SK-N-SH (cell line): Measurements from ENCODE around the gene PMF1. TPM values are rescaled to one million over a fixed set of nuclear protein-coding genes. Genes with fewer than 3 reads are reported as not detected.

Experiments
- CTCF ChIA-PET: fragments of 300-600, 350-600 bp; formaldehyde crosslinking; extraction: SDS; loops from one replicate; lab custom pipeline; 2021; lab: Yijun Ruan, JAX
- POLR2A ChIA-PET: fragments of 350-600 bp; sonication (Branson Sonifier 250); formaldehyde crosslinking; extraction: SDS; loops from one replicate; lab custom pipeline; 2020; ENCODE audit warnings: antibody characterized with exemption, inconsistent platforms; lab: Yijun Ruan, JAX
- DNase-seq: peaks from one replicate; pipeline ENCODE4 v3.0.0; 2012
- H2AFZ ChIP-seq: fragments of 200-600 bp; sonication (generic); 2 replicates; pipeline ENCODE4 v1.8.1; 2016; ENCODE audit warnings: antibody characterized with exemption, mild to moderate bottlenecking, low read depth
- H3F3A ChIP-seq: fragments of 200-600 bp; sonication (generic); replicated peaks from 2 replicates; pipeline ENCODE3; 2016; ENCODE audit warnings: antibody characterized with exemption, mild to moderate bottlenecking; ENCODE audit not compliant: insufficient read depth
- H3K27ac ChIP-seq, 2 experiments: fragments of 200-500 bp in 1 of 2; fragments of 200-600 bp in 1 of 2; sonication (Bioruptor generic) in 1 of 2; sonication (generic), shearing (Covaris generic) in 1 of 2; 2 replicates each; pipeline versions ENCODE4 v1.5.1 to v1.6.1; 2014 to 2016; ENCODE audit warnings: low read depth in 2 of 2, inconsistent platforms in 1 of 2, low read length in 1 of 2, mild to moderate bottlenecking in 1 of 2, mixed read lengths in 1 of 2
- H3K27me3 ChIP-seq: fragments of 200-600 bp; sonication (generic), shearing (Covaris generic); 2 replicates; pipeline ENCODE4 v1.6.1; 2016; ENCODE audit warnings: mixed run types; ENCODE audit not compliant: insufficient read depth
- H3K36me3 ChIP-seq, 2 experiments: fragments of 200-500 bp in 1 of 2; fragments of 200-600 bp in 1 of 2; sonication (Bioruptor generic) in 1 of 2; sonication (generic) in 1 of 2; replicated peaks in 1 of 2; 2 replicates each; pipeline versions ENCODE3 to v1.5.1; 2014 to 2016; ENCODE audit warnings: low read length in 1 of 2, mild to moderate bottlenecking in 1 of 2; ENCODE audit not compliant: insufficient read depth in 2 of 2, control insufficient read depth in 1 of 2
- H3K4me1 ChIP-seq, 2 experiments: fragments of 200-500 bp in 1 of 2; fragments of 200-600 bp in 1 of 2; sonication (Bioruptor generic) in 1 of 2; sonication (generic), shearing (Covaris generic) in 1 of 2; 2 replicates each; pipeline versions ENCODE4 v1.5.1 to v1.6.1; 2014 to 2016; ENCODE audit warnings: low read depth in 1 of 2, low read length in 1 of 2, mixed run types in 1 of 2; ENCODE audit not compliant: insufficient read depth in 2 of 2, control insufficient read depth in 1 of 2
- H3K4me2 ChIP-seq: fragments of 200-600 bp; sonication (generic), shearing (Covaris generic); 2 replicates; pipeline ENCODE4 v1.6.1; 2017; ENCODE audit warnings: mixed run types
- H3K4me3 ChIP-seq, 2 experiments: fragments of 200-500 bp in 1 of 2; fragments of 200-600 bp in 1 of 2; sonication (Bioruptor generic) in 1 of 2; sonication (generic), shearing (Covaris generic) in 1 of 2; 2 replicates each; pipeline versions ENCODE4 v1.5.1 to v1.8.1; 2014 to 2016; ENCODE audit warnings: low read depth in 2 of 2, inconsistent platforms in 1 of 2, low read length in 1 of 2, mild to moderate bottlenecking in 1 of 2, mixed read lengths in 1 of 2, moderate library complexity in 1 of 2
- H3K79me2 ChIP-seq: fragments of 200-600 bp; sonication (generic); 2 replicates; pipeline ENCODE4 v1.8.1; 2017; ENCODE audit warnings: mild to moderate bottlenecking; ENCODE audit not compliant: insufficient read depth
- H3K9ac ChIP-seq: fragments of 200-600 bp; sonication (generic); 2 replicates; pipeline ENCODE4 v1.6.1; 2017; ENCODE audit warnings: mixed run types
- H3K9me2 ChIP-seq: fragments of 200-600 bp; sonication (generic); 2 replicates; pipeline ENCODE4 v1.6.1; 2017; ENCODE audit warnings: mixed run types
- H3K9me3 ChIP-seq: fragments of 200-600 bp; sonication (generic); 2 replicates; pipeline ENCODE4 v1.6.1; 2017; ENCODE audit warnings: mixed run types, mild to moderate bottlenecking, moderate library complexity
- H4K20me1 ChIP-seq: fragments of 200-600 bp; sonication (generic); 2 replicates; pipeline ENCODE4 v1.6.1; 2017; ENCODE audit warnings: mild to moderate bottlenecking, mixed run types; ENCODE audit not compliant: insufficient read depth
- CHD2 ChIP-seq: fragments of 150-350 bp; IDR thresholded peaks from 2 replicates; pipeline ENCODE4 v1.6.1; 2018; ENCODE audit warnings: low read length; ENCODE audit not compliant: partially characterized antibody
- CTCF ChIP-seq: fragments of 200-600 bp; sonication (generic); IDR thresholded peaks from 2 replicates; pipeline ENCODE4 v1.6.1; 2017; ENCODE audit warnings: antibody characterized with exemption, mild to moderate bottlenecking, moderate library complexity
- ELF1 ChIP-seq: IDR thresholded peaks from 2 replicates; pipeline ENCODE4 v1.4.0; 2012
- EZH2phosphoT487 ChIP-seq: fragments of 200-600 bp; sonication (generic); IDR thresholded peaks from 2 replicates; pipeline ENCODE4 v1.6.1; 2017; ENCODE audit warnings: low read depth, mixed run types, mild to moderate bottlenecking, antibody characterized with exemption, moderate library complexity, borderline replicate concordance
- FOSL2 ChIP-seq: IDR thresholded peaks from 2 replicates; pipeline ENCODE4 v1.4.0; 2012; ENCODE audit warnings: low read depth, mild to moderate bottlenecking, moderate library complexity, borderline replicate concordance
- FOXJ3 ChIP-seq: sonication (generic); formaldehyde crosslinking; IDR thresholded peaks from 2 replicates; pipeline ENCODE4 v1.5.1; 2020; ENCODE audit warnings: mild to moderate bottlenecking, missing genetic modification reagents
- FOXM1 ChIP-seq: IDR thresholded peaks from 2 replicates; pipeline ENCODE4 v1.4.0; 2012; ENCODE audit warnings: low read depth, mild to moderate bottlenecking
- GABPA ChIP-seq: IDR thresholded peaks from 2 replicates; pipeline ENCODE4 v1.4.0; 2012; ENCODE audit warnings: low read depth, mild to moderate bottlenecking
- MAX ChIP-seq: IDR thresholded peaks from 2 replicates; pipeline ENCODE4 v1.4.0; 2012; ENCODE audit warnings: low read depth
- MEF2A ChIP-seq: IDR thresholded peaks from 2 replicates; pipeline ENCODE4 v1.4.0; 2012; ENCODE audit warnings: low read depth, borderline replicate concordance
- MXI1 ChIP-seq: IDR thresholded peaks from 2 replicates; pipeline ENCODE4 v1.6.1; 2012; ENCODE audit warnings: mild to moderate bottlenecking, low read depth, low read length, improper control_type of control experiment
- NRF1 ChIP-seq: IDR thresholded peaks from 2 replicates; pipeline ENCODE4 v1.6.1; 2012; ENCODE audit warnings: low read depth, mild to moderate bottlenecking, low read length
- PBX3 ChIP-seq: IDR thresholded peaks from 2 replicates; pipeline ENCODE4; 2012
- RAD21 ChIP-seq: IDR thresholded peaks from 2 replicates; pipeline ENCODE4 v1.6.1; 2012; ENCODE audit warnings: mild to moderate bottlenecking, low read length
- REST ChIP-seq: IDR thresholded peaks from 2 replicates; pipeline ENCODE4 v1.6.1; 2012; ENCODE audit warnings: mild to moderate bottlenecking, low read depth, low read length, moderate library complexity
- RFX5 ChIP-seq: IDR thresholded peaks from 2 replicates; pipeline ENCODE4 v1.6.1; 2012; ENCODE audit warnings: mild to moderate bottlenecking, improper control_type of control experiment, low read length
- SIN3A ChIP-seq: IDR thresholded peaks from 2 replicates; pipeline ENCODE4 v1.6.1; 2012; ENCODE audit warnings: low read depth, mild to moderate bottlenecking, low read length, moderate library complexity, borderline replicate concordance
- SMC3 ChIP-seq: IDR thresholded peaks from 2 replicates; pipeline ENCODE4 v1.6.1; 2012; ENCODE audit warnings: low read depth, low read length, improper control_type of control experiment
- TCF12 ChIP-seq: IDR thresholded peaks from 2 replicates; pipeline ENCODE4 v1.4.0; 2012
- USF2 ChIP-seq: fragments of 150-350 bp; IDR thresholded peaks from 2 replicates; pipeline ENCODE4 v1.6.1; 2017; ENCODE audit warnings: antibody characterized with exemption, low read length, low read depth, borderline replicate concordance
- YY1 ChIP-seq: IDR thresholded peaks from 2 replicates; pipeline ENCODE4 v1.4.0; 2012; ENCODE audit warnings: low read depth, mild to moderate bottlenecking
- ZBTB33 ChIP-seq: IDR thresholded peaks from 2 replicates; pipeline ENCODE4 v1.4.0; 2012; ENCODE audit warnings: low read depth, borderline replicate concordance
- WGBS: methylation state at CpG from one replicate; pipeline ENCODE4 v1.1.6; 2017; ENCODE audit warnings: low lambda C conversion rate; 5-methylcytosine and 5-hydroxymethylcytosine counted together
- polyA plus RNA-seq, 3 experiments: library from polyadenylated mRNA; depleted of rRNA; stranded (reverse); fragments of >200 nt; gene quantifications; 2 replicates each; pipeline ENCODE4 v1.2.3, GENCODE V29; 2012

Gene PMF1
- polyA plus RNA-seq, 1 of the 3 experiments (the other 2 are of a cell fraction), result 89.5 TPM

- H3K27ac ChIP-seq, result peak within 1 kb of the TSS; percentile 67 to 92
- CTCF ChIA-PET, result interaction anchor here (0.9 to 1.5 kb wide), 7 partner anchors 18 to 126 kb away, joined by 3 to 5 read pairs (median 4); partner anchors contain the start of gene PMF1
- POLR2A ChIA-PET, result interaction anchor here (0.6 to 1.5 kb wide), 6 partner anchors 10 to 102 kb away, joined by 3 to 16 read pairs (median 4); partner anchors contain the start of genes GLMP and PMF1
- H3K36me3 ChIP-seq, result peaks cover 9 to 18% of the 10 kb centered on the region in 2 experiments
- H3K27me3 ChIP-seq, result no peaks in the 10 kb centered on the region
- peak within 1 kb of the TSS; percentile 69 to 78 for H3K4me3 ChIP-seq
- peaks cover 47% of the 10 kb centered on the region for H3K79me2 ChIP-seq
- WGBS, result 4% methylated on average over 44 of the region's 59 CpGs
- H3F3A ChIP-seq, result no peaks in the 10 kb centered on the region
- H3K9me2 ChIP-seq, result no peaks in the 10 kb centered on the region
- peaks cover 7 to 16% of the 10 kb centered on the region in 2 experiments; a peak in 2 of 4 replicates for H3K4me1 ChIP-seq
- peak within 1 kb of the TSS; percentile 92 for H3K4me2 ChIP-seq
- no peaks in the 10 kb centered on the region for H3K9me3 ChIP-seq
- peak; percentile 92 for DNase-seq
- H3K9ac ChIP-seq, result peak within 1 kb of the TSS; percentile 81
- 0 out of 2 replicates have a peak, but pooled peaks cover 1% of the 10 kb centered on the region for H4K20me1 ChIP-seq
- H2AFZ ChIP-seq, result peak within 1 kb of the TSS; percentile 96
- TF ChIP-seq SIN3A (peak; percentile 72; the same call in 1 of the 2 replicates), SMC3 (no peak), FOXM1 (no peak), REST (no peak), EZH2phosphoT487 (no peak), CTCF (peak; percentile 21; the same call in 1 of the 2 replicates), NRF1 (peak; percentile 54; the same call in 1 of the 2 replicates), CHD2 (peak; percentile 76), GABPA (peak; percentile 94), ELF1 (peak; percentile 80), USF2 (no peak), TCF12 (no peak), YY1 (peak; percentile 98), FOSL2 (no peak; the same call in 1 of the 2 replicates), RFX5 (no peak), MEF2A (no peak), RAD21 (no peak), MAX (peak; percentile 52; the same call in 1 of the 2 replicates), ZBTB33 (no peak), MXI1 (peak; percentile 78), PBX3 (peak; percentile 82), FOXJ3 (no peak)
Measured at GRCh38 chr1:156193488-156194299, 19.1 kb upstream of the PMF1 start, which contains the start of gene SLC25A44. Gene SLC25A44 (plus strand): TSS chr1:156194104. CDS start chr1:156199848, 5,744 bp downstream.
